HepG2 (cell line): ENCODE measurements around the gene AKT3. TPM values are rescaled to one million over a fixed set of nuclear protein-coding genes. Genes with fewer than 3 reads are reported as not detected.

ENCODE experiments used
- ATAC-seq: fragments of 200-7000 bp; cut with Tn5 transposase; 3 replicates; pipeline ENCODE4 v1.9.1; 2020; ENCODE audit warnings: mild to moderate bottlenecking, moderate library complexity
- BruUV-seq: library from RNA; stranded (reverse); fragments of 400-500 nt; replicated peaks from 2 replicates; lab custom pipeline; 2021; lab: Mats Ljungman, UMichigan
- CTCF ChIA-PET: fragments of 300-600 bp; formaldehyde crosslinking; extraction: SDS; loops from one replicate; lab custom pipeline; 2021; ENCODE audit warnings: low total read pairs, inconsistent platforms, low intra/inter-chr PET ratio; lab: Yijun Ruan, JAX
- POLR2A ChIA-PET: fragments of 350-600 bp; sonication (Branson Sonifier 250); formaldehyde crosslinking; loops from one replicate; lab custom pipeline; 2020; ENCODE audit warnings: antibody characterized with exemption, inconsistent platforms; lab: Yijun Ruan, JAX
- DNase-seq: peaks from one replicate; pipeline ENCODE4 v3.0.0-alpha.2; 2015; ENCODE audit warnings: low spot score
- FAIRE-seq: peaks from 3 replicates; lab custom pipeline; 2011; peaks lifted over from hg19 to GRCh38; lab: Jason Lieb, UNC
- H2AFZ ChIP-seq: one replicate; pipeline ENCODE4 v1.6.1; 2011; ENCODE audit warnings: low read length, inconsistent platforms
- H3K27ac ChIP-seq: fragments of 300-600 bp; 3 replicates; pipeline ENCODE4 v1.8.0; 2011; ENCODE audit warnings: mixed run types, mild to moderate bottlenecking, mixed read lengths, low read length, inconsistent platforms; ENCODE audit not compliant: insufficient read depth; ENCODE audit errors: extremely low read length
- H3K27me3 ChIP-seq, 2 experiments: fragments of 200-600 bp in 1 of 2; 2 replicates in 1 of 2; 3 replicates in 1 of 2; pipeline versions ENCODE4 v1.6.0 to v1.8.0; 2011; ENCODE audit warnings: low read length in 2 of 2, mild to moderate bottlenecking in 2 of 2, moderate library complexity in 2 of 2, inconsistent platforms in 1 of 2; ENCODE audit not compliant: insufficient read depth in 2 of 2, control insufficient read depth in 1 of 2
- H3K36me3 ChIP-seq, 2 experiments: fragments of 200-600 bp in 1 of 2; replicated peaks in 1 of 2; 2 replicates in 1 of 2; 3 replicates in 1 of 2; pipeline versions ENCODE4 v1.5.1 to v1.8.0; 2011; ENCODE audit warnings: low read length in 2 of 2, inconsistent platforms in 1 of 2; ENCODE audit not compliant: insufficient read depth in 2 of 2, control insufficient read depth in 1 of 2
- H3K4me1 ChIP-seq: 2 replicates; pipeline ENCODE4 v1.5.1; 2012; ENCODE audit warnings: low read length, inconsistent platforms; ENCODE audit not compliant: insufficient read depth
- H3K4me2 ChIP-seq: 2 replicates; pipeline ENCODE4 v1.6.0; 2011; ENCODE audit warnings: low read depth, low read length, inconsistent platforms
- H3K4me3 ChIP-seq, 3 experiments: fragments of 200-600 bp in 1 of 3; sonication (generic), shearing (Covaris generic) in 1 of 3; replicated peaks in 1 of 3; 2 replicates each; pipeline ENCODE4 v1.5.1; 2011 to 2016; ENCODE audit warnings: low read length in 3 of 3, inconsistent platforms in 2 of 3, low read depth in 2 of 3, mild to moderate bottlenecking in 2 of 3, control low read depth in 1 of 3, mixed read lengths in 1 of 3; ENCODE audit not compliant: insufficient read depth in 1 of 3
- H3K79me2 ChIP-seq: one replicate; pipeline ENCODE4 v1.6.1; 2011; ENCODE audit warnings: low read length, inconsistent platforms; ENCODE audit not compliant: insufficient read depth
- H3K9ac ChIP-seq: 2 replicates; pipeline ENCODE4 v1.6.0; 2011; ENCODE audit warnings: mild to moderate bottlenecking, low read depth, low read length, inconsistent platforms; ENCODE audit not compliant: insufficient read depth
- H3K9me3 ChIP-seq: 2 replicates; pipeline ENCODE4 v1.5.1; 2012; ENCODE audit warnings: mild to moderate bottlenecking, low read length
- H4K20me1 ChIP-seq: 2 replicates; pipeline ENCODE4 v1.6.0; 2011; ENCODE audit warnings: inconsistent platforms, mild to moderate bottlenecking, low read length, moderate library complexity; ENCODE audit not compliant: insufficient read depth
- CBFB ChIP-seq: sonication (generic); formaldehyde crosslinking; IDR thresholded peaks from 2 replicates; pipeline ENCODE4 v1.4.0; 2020; ENCODE audit warnings: missing genetic modification reagents
- CREB1 ChIP-seq, 2 experiments: fragments of 450-650 bp in 1 of 2; IDR thresholded peaks; 2 replicates each; pipeline ENCODE4 v1.6.1; 2016 to 2017; ENCODE audit warnings: control low read depth in 1 of 2, mild to moderate bottlenecking in 1 of 2, missing compliant biosample characterization in 1 of 2, missing genetic modification characterization in 1 of 2
- ERF ChIP-seq: IDR thresholded peaks from 2 replicates; pipeline ENCODE4 v1.6.1; 2018; ENCODE audit warnings: missing biosample characterization, missing genetic modification reagents
- EZH2 ChIP-seq: conservative IDR thresholded peaks from 2 replicates; pipeline ENCODE4 v1.6.1; 2012; ENCODE audit warnings: mild to moderate bottlenecking, low read depth, low read length, moderate library complexity
- FOXA3 ChIP-seq: IDR thresholded peaks from 2 replicates; pipeline ENCODE4 v1.6.1; 2016; ENCODE audit warnings: missing genetic modification reagents, missing compliant biosample characterization
- HNRNPL ChIP-seq: fragments of 200-400 bp; formaldehyde crosslinking; IDR thresholded peaks from 2 replicates; pipeline ENCODE4 v1.6.1; 2017; ENCODE audit warnings: mild to moderate bottlenecking, low read depth, low read length
- KAT7 ChIP-seq: IDR thresholded peaks from 2 replicates; pipeline ENCODE4 v1.6.1; 2018; ENCODE audit warnings: borderline replicate concordance, missing compliant biosample characterization
- MIER3 ChIP-seq: IDR thresholded peaks from 2 replicates; pipeline ENCODE4 v1.6.1; 2016; ENCODE audit warnings: missing compliant biosample characterization, borderline replicate concordance
- MLXIP ChIP-seq: sonication (generic); formaldehyde crosslinking; IDR thresholded peaks from 2 replicates; pipeline ENCODE4 v1.9.0; 2021; ENCODE audit warnings: missing genetic modification reagents, borderline replicate concordance
- REXO4 ChIP-seq: sonication (generic); formaldehyde crosslinking; IDR thresholded peaks from 2 replicates; pipeline ENCODE4 v1.8.0; 2022; ENCODE audit warnings: missing genetic modification reagents, mild to moderate bottlenecking, borderline replicate concordance
- SYNCRIP ChIP-seq: fragments of 200-400 bp; formaldehyde crosslinking; IDR thresholded peaks from 2 replicates; pipeline ENCODE4 v1.6.1; 2018; ENCODE audit warnings: mild to moderate bottlenecking, low read depth, low read length; ENCODE audit not compliant: insufficient read depth
- ZBTB2 ChIP-seq: sonication (generic); formaldehyde crosslinking; IDR thresholded peaks from 2 replicates; pipeline ENCODE4 v1.8.0; 2022; ENCODE audit warnings: low read depth, missing genetic modification reagents
- ZBTB20 ChIP-seq: sonication (generic); formaldehyde crosslinking; IDR thresholded peaks from 2 replicates; pipeline ENCODE4 v1.8.1; 2023; ENCODE audit warnings: missing genetic modification reagents, low read depth, mild to moderate bottlenecking, borderline replicate concordance
- ZKSCAN5 ChIP-seq: sonication (generic); formaldehyde crosslinking; IDR thresholded peaks from 2 replicates; pipeline ENCODE4 v1.5.1; 2020; ENCODE audit warnings: mild to moderate bottlenecking, missing genetic modification reagents
- ZNF263 ChIP-seq: sonication (generic); formaldehyde crosslinking; IDR thresholded peaks from 2 replicates; pipeline ENCODE4 v1.4.0; 2020; ENCODE audit warnings: missing genetic modification reagents
- ZNF749 ChIP-seq: sonication (generic); formaldehyde crosslinking; IDR thresholded peaks from 2 replicates; pipeline ENCODE4 v1.8.0; 2022; ENCODE audit warnings: mild to moderate bottlenecking, missing genetic modification reagents, moderate library complexity, borderline replicate concordance
- WGBS: methylation state at CpG from one replicate; pipeline ENCODE4 v1.1.6; 2017; ENCODE audit warnings: low lambda C conversion rate; 5-methylcytosine and 5-hydroxymethylcytosine counted together
- in situ Hi-C: cut with HindIII; loops from 2 replicates; pipeline ENCODE4 v1.10.0; 2017; ENCODE audit warnings: low pct_unique_long_range_greater_than_20kb; ENCODE audit not compliant: extremely low pct_ligation_motif_present
- intact Hi-C: fragments of 100-400 bp; cut with micrococcal nuclease; formaldehyde crosslinking; loops from one replicate; pipeline ENCODE4 v1.10.0; 2022; ENCODE audit not compliant: unreplicated experiment
- polyA plus RNA-seq, 8 experiments: library from polyadenylated mRNA; depleted of rRNA in 3 of 8; stranded (reverse) in 7 of 8; unstranded in 1 of 8; fragments of >200 nt; fragmentation: Illumina TruSeq in 4 of 8; extraction: Trizol in 4 of 8; gene quantifications; 2 replicates each; pipeline versions ENCODE4 v1.2.1 to v1.2.3, GENCODE V29; 2011 to 2016; ENCODE audit warnings: low read depth in 4 of 8, missing spikeins in 1 of 8, mixed read lengths in 1 of 8; ENCODE audit not compliant: insufficient read depth in 1 of 8
- total RNA-seq, 5 experiments: library from RNA; depleted of rRNA; stranded (reverse); fragments of >200 nt; fragmentation: Illumina TruSeq; extraction: Trizol; gene quantifications; 2 replicates each; pipeline ENCODE4 v1.2.3, GENCODE V29; 2016; ENCODE audit warnings: low read depth in 1 of 5

AKT3 gene
- total and polyA plus RNA-seq, 2 of the 13 experiments (the other 11 are each of a cell fraction or from before 2014, with no cell fraction given) = 0.07 TPM

- H4K20me1 ChIP-seq = no peaks in the 10 kb centered on the region
- POLR2A ChIA-PET = no interaction called here
- no peak overlapping the region for H2AFZ ChIP-seq
- no peak overlapping the region for H3K4me2 ChIP-seq
- no TSS peak for BruUV-seq
- intact Hi-C loops (no loop called here), in situ Hi-C loops (no loop called here)
- no peak overlapping the region for H3K4me3 ChIP-seq
- ATAC-seq (no peak), DNase-seq (no peak), FAIRE-seq (no peak)
- WGBS = 91% methylated on average over 4 of the region's 4 CpGs
- H3K27me3 ChIP-seq = no peaks in the 10 kb centered on the region
- no peaks in the 10 kb centered on the region for H3K36me3 ChIP-seq
- no peak overlapping the region for H3K27ac ChIP-seq
- no peaks in the 10 kb centered on the region for H3K9me3 ChIP-seq
- CTCF ChIA-PET = no interaction called here
- no peak overlapping the region for H3K9ac ChIP-seq
- no peaks in the 10 kb centered on the region for H3K79me2 ChIP-seq
- TF ChIP-seq HNRNPL = no peak
- no peak for TF ChIP-seq FOXA3 (CRISPR knock-in tag)
- no peak for TF ChIP-seq CBFB (CRISPR knock-in tag)
- no peak for TF ChIP-seq CREB1 (IDR thresholded peaks at IDR 0.05)
- no peak for TF ChIP-seq CREB1 (CRISPR knock-in tag; IDR thresholded peaks at IDR 0.05)
- TF ChIP-seq MIER3 = no peak
- H3K4me1 ChIP-seq = no peaks in the 10 kb centered on the region
Observed at GRCh38 chr1:243443557-243443956, 406.5 kb downstream of the AKT3 start.

- H3K79me2 ChIP-seq = no peaks in the 10 kb centered on the region
- no peak overlapping the region for H3K27ac ChIP-seq
- intact Hi-C loops (no loop called here), in situ Hi-C loops (no loop called here)
- no peaks in the 10 kb centered on the region for H4K20me1 ChIP-seq
- FAIRE-seq (no peak), DNase-seq (no peak), ATAC-seq (no peak)
- no TSS peak for BruUV-seq
- no peak overlapping the region for H2AFZ ChIP-seq
- ChIA-PET CTCF (no interaction called here), POLR2A (no interaction called here)
- H3K9ac ChIP-seq = no peak overlapping the region
- no peak overlapping the region for H3K4me3 ChIP-seq
- H3K4me2 ChIP-seq = no peak overlapping the region
- no peaks in the 10 kb centered on the region for H3K27me3 ChIP-seq
- H3K9me3 ChIP-seq = no peaks in the 10 kb centered on the region
- H3K4me1 ChIP-seq = no peaks in the 10 kb centered on the region
- no peaks in the 10 kb centered on the region for H3K36me3 ChIP-seq
- TF ChIP-seq KAT7 (CRISPR knock-in tag) = no peak
- TF ChIP-seq ZKSCAN5 (CRISPR knock-in tag) = no peak
- TF ChIP-seq ZBTB2 = no peak
- TF ChIP-seq ZNF263 (CRISPR knock-in tag) = no peak
- TF ChIP-seq ZNF749 = no peak
- no peak for TF ChIP-seq ERF (CRISPR knock-in tag)
- TF ChIP-seq EZH2 = no peak
- TF ChIP-seq MLXIP (CRISPR knock-in tag) = no peak
- TF ChIP-seq ZBTB20 (CRISPR knock-in tag) = no peak
- no peak for TF ChIP-seq REXO4 (CRISPR knock-in tag)
- no peak for TF ChIP-seq SYNCRIP
Observed at GRCh38 chr1:243441601-243442000, 408.4 kb downstream of the AKT3 start.
